Cardiac muscle cell (in vitro differentiated cells and primary cell): ENCODE results near the gene RTTN. TPM values are rescaled to one million over a fixed set of nuclear protein-coding genes. Genes with fewer than 3 reads are reported as not detected.

Experiments
- DNase-seq, 2 donors: peaks; one replicate each; pipeline versions ENCODE4 v3.0.0 to v3.0.0-alpha.2; 2010 to 2017; ENCODE audit warnings: low read depth in 1 of 2, low spot score in 1 of 2
- H3K27ac ChIP-seq: fragments of 200-600 bp; sonication (generic); 2 replicates; pipeline ENCODE4 v1.5.1; 2016
- H3K27me3 ChIP-seq: fragments of 200-600 bp; sonication (generic); 2 replicates; pipeline ENCODE4 v1.6.0; 2016; ENCODE audit warnings: control low read depth
- H3K36me3 ChIP-seq: fragments of 200-600 bp; sonication (generic); 2 replicates; pipeline ENCODE4 v1.5.1; 2016; ENCODE audit warnings: control low read depth
- H3K4me1 ChIP-seq: fragments of 200-600 bp; sonication (generic); 2 replicates; pipeline ENCODE4 v1.8.1; 2017; ENCODE audit warnings: low read depth, mild to moderate bottlenecking, mixed run types
- H3K4me3 ChIP-seq: fragments of 200-600 bp; sonication (generic); 2 replicates; pipeline ENCODE4 v1.5.1; 2016; ENCODE audit warnings: mild to moderate bottlenecking
- H3K9me3 ChIP-seq: fragments of 200-600 bp; sonication (generic); 2 replicates; pipeline ENCODE4 v1.5.1; 2017; ENCODE audit warnings: low read depth, mild to moderate bottlenecking, control low read depth
- polyA plus RNA-seq: library from polyadenylated mRNA; unstranded; fragments of >200 nt; fragmentation: Nextera tagmentation; extraction: Ambion mirVana; gene quantifications from 2 replicates; pipeline ENCODE4 v1.2.1, GENCODE V29; 2016
- total RNA-seq: library from RNA; depleted of rRNA; stranded (reverse); fragments of >200 nt; gene quantifications from 2 replicates; pipeline ENCODE4 v1.2.3, GENCODE V29; 2016
- TF ChIP-seq, protein P1 (sequence below): IDR thresholded peaks from 2 replicates; pipeline ENCODE4 v1.5.1; 2012; ENCODE audit warnings: low read depth, mild to moderate bottlenecking, low read length

RTTN gene
- total and polyA plus RNA-seq, 2 experiments from 2014 or later = 4.7 to 21.7 TPM

DNA sequence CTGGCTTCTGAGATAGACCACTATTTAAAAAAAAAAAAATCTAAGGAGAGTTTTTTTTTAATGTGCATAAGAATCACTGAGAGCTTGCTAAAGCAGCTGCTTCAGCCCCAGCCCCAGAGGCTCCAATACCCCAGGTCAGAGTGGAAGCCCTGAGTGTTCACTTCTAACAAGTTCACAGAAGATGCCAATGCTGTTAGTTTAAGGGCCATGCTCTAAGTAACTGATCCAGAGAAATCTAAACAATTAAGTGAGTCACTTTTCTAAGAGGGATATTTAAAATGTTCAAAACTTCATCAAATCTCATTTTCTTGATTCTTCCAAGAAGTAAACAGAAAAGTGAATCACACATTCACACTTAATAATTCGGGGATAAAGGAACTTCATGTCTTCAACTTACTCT lies 131.4 kb downstream of the RTTN start:
- Histone ChIP-seq H3K4me1 (no peaks in the 10 kb centered on the region), H3K36me3 (no peaks in the 10 kb centered on the region), H3K9me3 (no peaks in the 10 kb centered on the region), H3K27me3 (no peaks in the 10 kb centered on the region), H3K4me3 (no peak overlapping the region), H3K27ac (no peak overlapping the region)
- TF ChIP-seq, protein P1, sequence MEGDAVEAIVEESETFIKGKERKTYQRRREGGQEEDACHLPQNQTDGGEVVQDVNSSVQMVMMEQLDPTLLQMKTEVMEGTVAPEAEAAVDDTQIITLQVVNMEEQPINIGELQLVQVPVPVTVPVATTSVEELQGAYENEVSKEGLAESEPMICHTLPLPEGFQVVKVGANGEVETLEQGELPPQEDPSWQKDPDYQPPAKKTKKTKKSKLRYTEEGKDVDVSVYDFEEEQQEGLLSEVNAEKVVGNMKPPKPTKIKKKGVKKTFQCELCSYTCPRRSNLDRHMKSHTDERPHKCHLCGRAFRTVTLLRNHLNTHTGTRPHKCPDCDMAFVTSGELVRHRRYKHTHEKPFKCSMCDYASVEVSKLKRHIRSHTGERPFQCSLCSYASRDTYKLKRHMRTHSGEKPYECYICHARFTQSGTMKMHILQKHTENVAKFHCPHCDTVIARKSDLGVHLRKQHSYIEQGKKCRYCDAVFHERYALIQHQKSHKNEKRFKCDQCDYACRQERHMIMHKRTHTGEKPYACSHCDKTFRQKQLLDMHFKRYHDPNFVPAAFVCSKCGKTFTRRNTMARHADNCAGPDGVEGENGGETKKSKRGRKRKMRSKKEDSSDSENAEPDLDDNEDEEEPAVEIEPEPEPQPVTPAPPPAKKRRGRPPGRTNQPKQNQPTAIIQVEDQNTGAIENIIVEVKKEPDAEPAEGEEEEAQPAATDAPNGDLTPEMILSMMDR = no peak
- DNase-seq = no peak

DNA sequence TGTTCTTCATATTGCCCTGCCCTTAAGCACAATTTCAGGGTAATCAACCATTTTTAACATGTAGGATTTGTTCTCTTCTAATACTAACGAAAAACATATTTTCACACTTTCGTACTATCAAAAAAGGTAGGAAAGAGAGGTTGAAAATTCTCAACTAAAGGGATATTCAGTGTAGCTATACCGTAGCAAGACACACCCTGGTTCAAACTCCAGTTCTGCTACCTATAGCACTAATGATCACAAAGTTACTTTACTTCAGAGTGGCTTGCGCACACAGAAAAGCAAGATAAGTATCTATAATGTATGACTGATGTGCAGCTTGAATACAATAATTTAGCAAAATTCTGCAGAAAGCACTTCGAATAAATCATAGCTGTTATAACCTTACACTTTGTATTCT lies 132.1 kb downstream of the RTTN start:
- H3K4me3 ChIP-seq = no peak overlapping the region
- TF ChIP-seq, protein P1 = no peak
- no peaks in the 10 kb centered on the region for H3K9me3 ChIP-seq
- H3K36me3 ChIP-seq = no peaks in the 10 kb centered on the region
- no peak overlapping the region for H3K27ac ChIP-seq
- H3K4me1 ChIP-seq = no peaks in the 10 kb centered on the region
- DNase-seq = no peak
- no peaks in the 10 kb centered on the region for H3K27me3 ChIP-seq

DNA sequence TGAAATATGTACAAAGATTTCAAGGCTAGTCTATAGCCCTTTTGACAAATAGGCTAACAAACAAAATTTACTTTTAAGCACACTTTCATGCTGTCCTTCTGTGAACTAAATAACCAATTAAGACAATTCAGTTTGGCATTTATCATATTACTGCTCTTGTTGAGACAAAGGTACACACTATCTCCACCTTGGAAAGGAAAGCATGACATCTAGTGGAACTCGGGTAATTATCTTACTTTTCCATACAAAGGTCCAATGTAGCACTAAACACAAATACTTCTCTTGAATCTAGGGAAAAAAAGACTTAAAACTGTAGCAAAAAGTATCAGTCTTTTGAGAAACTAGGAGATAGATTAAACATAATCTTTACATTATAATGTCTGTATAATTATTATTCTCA lies 132.8 kb downstream of the RTTN start:
- no peaks in the 10 kb centered on the region for H3K36me3 ChIP-seq

DNA sequence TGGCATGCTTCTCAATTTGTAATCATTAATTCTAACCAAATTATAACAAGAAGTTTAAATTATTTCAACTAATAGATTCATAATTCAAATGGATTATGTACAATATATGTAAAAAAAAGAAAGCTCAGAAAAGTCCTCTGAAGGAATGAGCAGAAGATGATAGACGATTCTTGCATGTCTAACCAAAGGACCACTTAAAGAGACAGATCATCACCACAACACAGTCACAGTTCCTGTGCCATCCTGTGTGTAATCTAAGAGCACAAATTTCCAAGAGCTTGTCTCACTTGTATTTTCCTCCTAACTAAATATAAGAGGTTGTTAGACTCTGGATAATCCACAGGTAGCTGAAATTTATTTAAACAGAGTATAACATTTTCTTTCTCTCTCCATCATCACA lies 135.5 kb downstream of the RTTN start:
- Histone ChIP-seq H3K27ac (no peak overlapping the region), H3K4me1 (no peaks in the 10 kb centered on the region), H3K9me3 (no peaks in the 10 kb centered on the region), H3K4me3 (no peak overlapping the region), H3K36me3 (no peaks in the 10 kb centered on the region), H3K27me3 (no peaks in the 10 kb centered on the region)
- TF ChIP-seq, protein P1 = no peak
- DNase-seq = no peak

More for the DNA sequence above, 132.8 kb downstream of the RTTN start:
- Histone ChIP-seq H3K27me3 (no peaks in the 10 kb centered on the region), H3K4me3 (no peak overlapping the region), H3K27ac (no peak overlapping the region), H3K4me1 (no peaks in the 10 kb centered on the region), H3K9me3 (no peaks in the 10 kb centered on the region)
- TF ChIP-seq, protein P1 = peak; percentile 47
- peak; percentile 7 to 68 for DNase-seq

GRCh38 chr18:70069382-70069781 lies 136.1 kb downstream of the RTTN start:
- H3K36me3 ChIP-seq = no peaks in the 10 kb centered on the region
- no peaks in the 10 kb centered on the region for H3K4me1 ChIP-seq
- no peak overlapping the region for H3K4me3 ChIP-seq
- TF ChIP-seq, protein P1 = no peak
- H3K27me3 ChIP-seq = no peaks in the 10 kb centered on the region
- no peaks in the 10 kb centered on the region for H3K9me3 ChIP-seq
- no peak for DNase-seq
- no peak overlapping the region for H3K27ac ChIP-seq

- H3K4me3 ChIP-seq = no peak overlapping the region
- H3K4me1 ChIP-seq = no peaks in the 10 kb centered on the region
- TF ChIP-seq, protein P1 = no peak
- no peaks in the 10 kb centered on the region for H3K27me3 ChIP-seq
- H3K36me3 ChIP-seq = no peaks in the 10 kb centered on the region
- no peak for DNase-seq
- H3K27ac ChIP-seq = no peak overlapping the region
- no peaks in the 10 kb centered on the region for H3K9me3 ChIP-seq
Measured at GRCh38 chr18:70068981-70069380, 136.5 kb downstream of the RTTN start.
